HUES48 (cell line): Measurements from ENCODE around the gene LRRC27.

Experiments
- H3K27ac ChIP-seq: one replicate; pipeline ENCODE4 v1.7.0; 2013; ENCODE audit warnings: low read depth, low read length, inconsistent platforms
- H3K27me3 ChIP-seq: 2 replicates; pipeline ENCODE4 v1.6.1; 2013; ENCODE audit warnings: mild to moderate bottlenecking, low read length; ENCODE audit not compliant: control insufficient read depth, insufficient read depth
- H3K36me3 ChIP-seq: 2 replicates; pipeline ENCODE4 v1.6.1; 2013; ENCODE audit warnings: low read length; ENCODE audit not compliant: control insufficient read depth, insufficient read depth
- H3K4me1 ChIP-seq: 2 replicates; pipeline ENCODE4 v1.6.1; 2013; ENCODE audit warnings: mild to moderate bottlenecking, low read length; ENCODE audit not compliant: control insufficient read depth, insufficient read depth
- H3K4me3 ChIP-seq: 2 replicates; pipeline ENCODE4 v1.5.1; 2013; ENCODE audit warnings: mild to moderate bottlenecking, low read depth, low read length
- H3K9ac ChIP-seq: 2 replicates; pipeline ENCODE4 v1.6.1; 2013; ENCODE audit warnings: mild to moderate bottlenecking, low read depth, low read length, moderate library complexity
- H3K9me3 ChIP-seq: 2 replicates; pipeline ENCODE4 v1.6.1; 2013; ENCODE audit warnings: low read length; ENCODE audit not compliant: control insufficient read depth, insufficient read depth

Gene LRRC27

GRCh38 chr10:132354356-132355094 is 22.5 kb downstream of the LRRC27 start:
- no peaks in the 10 kb centered on the region for H3K36me3 ChIP-seq
- H3K4me3 ChIP-seq: no peak overlapping the region
- H3K9me3 ChIP-seq: no peaks in the 10 kb centered on the region
- peaks cover 4% of the 10 kb centered on the region for H3K27me3 ChIP-seq
- H3K27ac ChIP-seq: no peak overlapping the region
- no peak overlapping the region for H3K9ac ChIP-seq
- no peaks in the 10 kb centered on the region for H3K4me1 ChIP-seq

- Histone ChIP-seq H3K9ac (no peak overlapping the region), H3K4me1 (no peaks in the 10 kb centered on the region), H3K9me3 (no peaks in the 10 kb centered on the region), H3K27me3 (peaks cover 4% of the 10 kb centered on the region), H3K36me3 (no peaks in the 10 kb centered on the region), H3K4me3 (no peak overlapping the region), H3K27ac (no peak overlapping the region)
Observed at GRCh38 chr10:132355297-132355696, 23.3 kb downstream of the LRRC27 start.

- no peaks in the 10 kb centered on the region for H3K36me3 ChIP-seq
- H3K4me3 ChIP-seq: no peak overlapping the region
- peaks cover 4% of the 10 kb centered on the region for H3K27me3 ChIP-seq
- no peak overlapping the region for H3K9ac ChIP-seq
- H3K27ac ChIP-seq: no peak overlapping the region
- no peaks in the 10 kb centered on the region for H3K4me1 ChIP-seq
- no peaks in the 10 kb centered on the region for H3K9me3 ChIP-seq
Observed at GRCh38 chr10:132355754-132356153, 23.8 kb downstream of the LRRC27 start.

DNA sequence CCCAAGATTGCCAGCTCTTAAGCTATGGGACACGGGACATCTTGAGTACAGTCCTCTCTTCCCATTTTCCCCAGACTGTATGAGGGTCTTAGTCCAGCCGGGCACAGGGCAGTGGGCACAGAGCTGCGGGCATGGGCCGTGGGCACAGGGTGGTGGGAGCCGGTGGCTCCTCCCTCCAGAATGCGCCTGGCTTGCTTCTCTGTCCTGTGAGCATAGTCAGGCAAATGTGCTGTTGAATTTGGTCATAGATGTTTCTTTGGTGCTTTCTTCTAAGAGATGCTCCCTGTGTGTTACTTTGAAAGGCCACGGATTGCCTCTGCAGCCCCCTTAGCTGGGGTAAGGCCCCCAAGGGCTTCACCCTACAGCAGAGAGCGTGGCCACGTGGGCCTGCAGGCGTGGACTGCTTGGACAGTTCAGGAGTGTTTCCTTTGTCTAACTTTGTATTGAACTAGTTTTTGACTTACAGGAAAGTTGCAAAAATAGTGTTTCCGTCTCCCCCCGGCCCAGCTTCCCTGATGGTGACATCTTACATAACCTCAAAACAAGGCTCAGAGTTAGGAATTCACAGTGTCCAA is 24.7 kb downstream of the LRRC27 start:
- Histone ChIP-seq H3K4me1 (no peaks in the 10 kb centered on the region), H3K27me3 (no peaks in the 10 kb centered on the region), H3K36me3 (no peaks in the 10 kb centered on the region), H3K9ac (no peak overlapping the region), H3K9me3 (no peaks in the 10 kb centered on the region), H3K4me3 (no peak overlapping the region), H3K27ac (no peak overlapping the region)

GRCh38 chr10:132357286-132358058 is 25.5 kb downstream of the LRRC27 start:
- no peak overlapping the region for H3K9ac ChIP-seq
- H3K27ac ChIP-seq: no peak overlapping the region
- H3K4me1 ChIP-seq: no peaks in the 10 kb centered on the region
- no peak overlapping the region for H3K4me3 ChIP-seq
- H3K9me3 ChIP-seq: no peaks in the 10 kb centered on the region
- H3K27me3 ChIP-seq: no peaks in the 10 kb centered on the region
- H3K36me3 ChIP-seq: no peaks in the 10 kb centered on the region

DNA sequence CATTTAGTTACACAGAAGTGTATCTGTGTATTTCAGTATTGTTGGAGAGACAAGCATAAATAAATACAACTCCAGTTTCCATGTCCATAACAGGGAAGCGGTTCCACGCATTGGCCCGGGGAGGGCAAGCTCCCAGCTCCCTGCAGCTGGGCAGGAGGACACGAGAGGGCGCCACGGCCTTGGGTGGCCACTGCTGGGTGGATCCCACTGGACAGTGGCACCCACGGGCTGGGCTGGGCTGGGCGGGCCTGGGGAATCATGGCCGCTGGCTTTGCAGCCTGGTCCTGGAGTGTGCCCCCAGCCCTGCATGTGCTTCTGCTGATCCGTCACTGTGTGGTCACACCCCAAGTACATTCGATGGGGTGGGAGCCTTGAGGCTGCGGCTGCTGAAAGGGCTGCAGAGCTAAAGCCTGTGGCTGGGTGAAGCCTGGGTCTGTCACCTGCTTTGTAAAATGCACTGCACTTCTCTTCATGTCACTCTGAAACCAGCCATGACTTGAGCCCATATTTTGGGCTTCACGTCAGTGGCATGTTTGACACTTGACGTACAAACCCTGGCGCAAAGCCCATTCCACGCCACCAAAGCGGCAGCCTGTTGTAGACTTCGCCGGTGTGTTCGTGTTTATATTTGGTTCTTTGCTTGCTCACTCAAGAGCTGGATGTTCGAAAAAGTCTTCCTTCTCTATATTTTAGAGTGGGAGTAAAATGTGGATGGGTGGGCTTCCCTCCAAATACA is 27.5 kb downstream of the LRRC27 start:
- Histone ChIP-seq H3K36me3 (no peaks in the 10 kb centered on the region), H3K27ac (no peak overlapping the region), H3K9me3 (no peaks in the 10 kb centered on the region), H3K4me3 (no peak overlapping the region), H3K27me3 (no peaks in the 10 kb centered on the region), H3K4me1 (no peaks in the 10 kb centered on the region), H3K9ac (no peak overlapping the region)

GRCh38 chr10:132360766-132361447 is 28.9 kb downstream of the LRRC27 start:
- H3K27me3 ChIP-seq: no peaks in the 10 kb centered on the region
- H3K27ac ChIP-seq: no peak overlapping the region
- H3K4me1 ChIP-seq: no peaks in the 10 kb centered on the region
- H3K9ac ChIP-seq: no peak overlapping the region
- no peaks in the 10 kb centered on the region for H3K36me3 ChIP-seq
- H3K9me3 ChIP-seq: no peaks in the 10 kb centered on the region
- H3K4me3 ChIP-seq: no peak overlapping the region

GRCh38 chr10:132361581-132362101 is 29.6 kb downstream of the LRRC27 start:
- H3K27ac ChIP-seq: no peak overlapping the region
- no peaks in the 10 kb centered on the region for H3K27me3 ChIP-seq
- no peaks in the 10 kb centered on the region for H3K9me3 ChIP-seq
- no peak overlapping the region for H3K4me3 ChIP-seq
- no peaks in the 10 kb centered on the region for H3K36me3 ChIP-seq
- no peak overlapping the region for H3K9ac ChIP-seq
- no peaks in the 10 kb centered on the region for H3K4me1 ChIP-seq

DNA sequence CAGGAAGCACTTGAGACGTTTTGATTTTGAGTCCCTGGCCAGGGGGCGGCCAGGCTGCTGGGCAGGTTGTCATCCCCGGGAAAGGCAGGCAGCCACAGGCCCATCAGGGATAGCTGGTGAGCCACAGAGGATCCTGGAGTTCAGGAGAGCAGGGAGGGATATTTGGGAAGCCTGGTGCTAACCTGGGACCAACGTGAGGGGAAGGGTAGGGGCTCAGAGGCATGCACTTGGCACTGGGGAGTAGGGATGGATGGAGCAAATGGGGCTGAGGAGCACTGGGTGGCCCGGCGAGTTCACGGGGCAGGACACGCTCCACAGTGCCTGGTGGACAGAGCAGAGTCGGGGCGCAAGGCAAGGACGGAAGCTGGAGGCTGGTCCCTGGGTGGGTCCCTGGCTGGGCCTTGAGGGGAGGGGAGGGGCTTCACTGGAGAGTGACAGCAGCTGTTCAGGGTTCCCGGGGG is 30.2 kb downstream of the LRRC27 start:
- Histone ChIP-seq H3K36me3 (no peaks in the 10 kb centered on the region), H3K9ac (no peak overlapping the region), H3K4me3 (no peak overlapping the region), H3K9me3 (no peaks in the 10 kb centered on the region), H3K27ac (no peak overlapping the region), H3K4me1 (no peaks in the 10 kb centered on the region), H3K27me3 (no peaks in the 10 kb centered on the region)

GRCh38 chr10:132363376-132363775 is 31.4 kb downstream of the LRRC27 start:
- H3K27me3 ChIP-seq: no peaks in the 10 kb centered on the region
- no peaks in the 10 kb centered on the region for H3K36me3 ChIP-seq
- H3K9me3 ChIP-seq: no peaks in the 10 kb centered on the region
- no peak overlapping the region for H3K9ac ChIP-seq
- no peak overlapping the region for H3K27ac ChIP-seq
- H3K4me3 ChIP-seq: no peak overlapping the region
- no peaks in the 10 kb centered on the region for H3K4me1 ChIP-seq
